ENCODE data around the gene BANF2.

- TF ChIP-seq CTCF (IDR thresholded peaks at IDR 0.05) (no peak), EZH2 (IDR thresholded peaks at IDR 0.05) (no peak)
Observed at GRCh38 chr20:17776551-17776950, 76.8 kb downstream of the BANF2 start.
